Testis (tissue), 3 donors: ENCODE measurements around the gene APPBP2. TPM values are rescaled to one million over a fixed set of nuclear protein-coding genes. Genes with fewer than 3 reads are reported as not detected.

Experiments
- DNase-seq: peaks from one replicate; pipeline ENCODE4 v3.0.0-alpha.2; 2019
- H3K27ac ChIP-seq, 2 donors: fragments of 200-600 bp; sonication (generic); one replicate each; pipeline ENCODE4 v1.5.1; 2019
- H3K27me3 ChIP-seq: fragments of 200-600 bp; sonication (generic); one replicate; pipeline ENCODE4 v1.5.1; 2019
- H3K36me3 ChIP-seq: fragments of 200-600 bp; sonication (generic); one replicate; pipeline ENCODE4 v1.5.1; 2017; ENCODE audit warnings: low read depth; ENCODE audit errors: missing control alignments
- H3K4me1 ChIP-seq: fragments of 200-600 bp; sonication (generic); one replicate; pipeline ENCODE4 v1.5.1; 2019
- H3K4me3 ChIP-seq, 2 donors: fragments of 200-600 bp; sonication (generic); one replicate each; pipeline ENCODE4 v1.5.1; 2017 to 2019
- H3K9me3 ChIP-seq: fragments of 200-600 bp; sonication (generic); one replicate; pipeline ENCODE4 v1.5.1; 2017
- POLR2A ChIP-seq: fragments of 450-650 bp; IDR thresholded peaks from one replicate; pipeline ENCODE4 v1.6.1; 2017; ENCODE audit warnings: antibody characterized with exemption, mild to moderate bottlenecking, moderate library complexity
- WGBS, 2 donors: methylation state at CpG; one replicate each; pipeline ENCODE4 v1.1.5; 2018; 5-methylcytosine and 5-hydroxymethylcytosine counted together
- intact Hi-C: fragments of 100-400 bp; cut with DNase I; formaldehyde crosslinking; loops from one replicate; pipeline ENCODE4 v1.15.1; 2023; ENCODE audit warnings: low total_unique reads
- polyA plus RNA-seq: library from polyadenylated mRNA; stranded (reverse); fragments of 350-450 nt; fragmentation: Illumina TruSeq; extraction: RNeasy Lipid Tissue Mini Kit (QIAGEN cat#74804); gene quantifications from one replicate; pipeline ENCODE4 v1.2.3, GENCODE V29; 2014; ENCODE audit warnings: low read depth, low replicate concordance; ENCODE audit not compliant: insufficient read depth
- total RNA-seq, 2 donors: library from RNA; depleted of rRNA; stranded (reverse); fragments of >200 nt; gene quantifications; one replicate each; pipeline ENCODE4 v1.2.3, GENCODE V29; 2016
- TF ChIP-seq, protein P1 (sequence below), 3 experiments: fragments of 450-650 bp in 2 of 3; fragments of 200-600 bp in 1 of 3; sonication (generic) in 1 of 3; IDR thresholded peaks; one replicate each; pipeline ENCODE4 v1.5.1; 2016 to 2019; ENCODE audit warnings: antibody characterized with exemption in 3 of 3, mild to moderate bottlenecking in 2 of 3, moderate library complexity in 1 of 3

Gene APPBP2
- total and polyA plus RNA-seq, 3 donors from 2014 or later: 58.2 to 98.4 (median 58.9) TPM

DNA sequence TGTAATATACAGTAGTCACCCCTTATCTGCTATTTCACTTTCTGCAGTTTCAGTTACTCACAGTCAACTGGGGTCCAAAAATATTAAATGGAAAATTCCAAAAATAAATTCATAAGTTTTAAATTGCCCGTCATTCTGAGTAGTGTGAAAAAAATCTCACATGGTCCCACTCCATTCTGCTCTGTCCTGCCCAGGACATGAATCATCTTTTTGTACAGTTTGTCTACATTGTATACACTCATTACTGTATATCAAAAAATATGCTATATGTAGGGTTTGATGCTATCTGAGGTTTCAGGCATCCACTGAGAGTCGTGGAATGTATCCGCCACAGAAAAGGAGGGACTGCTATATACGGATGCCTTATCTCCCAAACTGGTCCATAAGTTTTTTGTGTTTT is 16.0 kb upstream of the APPBP2 start:
- intact Hi-C loops: no loop called here
- Histone ChIP-seq H3K27ac (no peak overlapping the region), H3K27me3 (no peaks in the 10 kb centered on the region), H3K4me3 (no peak overlapping the region), H3K4me1 (no peaks in the 10 kb centered on the region), H3K36me3 (no peaks in the 10 kb centered on the region), H3K9me3 (no peaks in the 10 kb centered on the region)
- DNase-seq: no peak
- no peak for TF ChIP-seq POLR2A
- TF ChIP-seq, protein P1, sequence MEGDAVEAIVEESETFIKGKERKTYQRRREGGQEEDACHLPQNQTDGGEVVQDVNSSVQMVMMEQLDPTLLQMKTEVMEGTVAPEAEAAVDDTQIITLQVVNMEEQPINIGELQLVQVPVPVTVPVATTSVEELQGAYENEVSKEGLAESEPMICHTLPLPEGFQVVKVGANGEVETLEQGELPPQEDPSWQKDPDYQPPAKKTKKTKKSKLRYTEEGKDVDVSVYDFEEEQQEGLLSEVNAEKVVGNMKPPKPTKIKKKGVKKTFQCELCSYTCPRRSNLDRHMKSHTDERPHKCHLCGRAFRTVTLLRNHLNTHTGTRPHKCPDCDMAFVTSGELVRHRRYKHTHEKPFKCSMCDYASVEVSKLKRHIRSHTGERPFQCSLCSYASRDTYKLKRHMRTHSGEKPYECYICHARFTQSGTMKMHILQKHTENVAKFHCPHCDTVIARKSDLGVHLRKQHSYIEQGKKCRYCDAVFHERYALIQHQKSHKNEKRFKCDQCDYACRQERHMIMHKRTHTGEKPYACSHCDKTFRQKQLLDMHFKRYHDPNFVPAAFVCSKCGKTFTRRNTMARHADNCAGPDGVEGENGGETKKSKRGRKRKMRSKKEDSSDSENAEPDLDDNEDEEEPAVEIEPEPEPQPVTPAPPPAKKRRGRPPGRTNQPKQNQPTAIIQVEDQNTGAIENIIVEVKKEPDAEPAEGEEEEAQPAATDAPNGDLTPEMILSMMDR (IDR thresholded peaks at IDR 0.05): no peak
- 78 to 83% methylated on average over 4 of the region's 4 CpGs for WGBS, 2 donors

DNA sequence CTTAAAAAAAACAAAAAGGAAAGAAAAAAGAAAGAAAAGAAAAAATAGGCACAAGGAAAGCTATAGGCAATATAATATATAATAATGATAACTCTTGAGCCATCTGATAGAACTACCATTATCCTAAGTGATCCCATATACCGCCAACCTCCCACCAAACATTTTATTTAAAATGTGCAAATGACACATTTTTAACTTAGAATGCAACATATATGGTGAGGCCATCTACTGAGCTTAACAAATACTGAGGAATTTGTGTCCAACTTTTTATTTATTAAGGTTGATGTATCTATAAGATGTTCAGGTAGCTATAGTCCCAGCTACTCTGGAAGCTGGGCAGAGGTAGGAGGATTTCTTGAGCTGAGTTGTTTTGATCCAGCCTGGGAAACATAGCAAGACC is 14.4 kb upstream of the APPBP2 start:
- intact Hi-C loops: no loop called here
- H3K4me1 ChIP-seq: no peaks in the 10 kb centered on the region
- no peaks in the 10 kb centered on the region for H3K27me3 ChIP-seq
- H3K27ac ChIP-seq: no peak overlapping the region
- no peaks in the 10 kb centered on the region for H3K36me3 ChIP-seq
- WGBS, 2 donors: 91 to 94% methylated on average over 1 of the region's 1 CpG
- no peak for TF ChIP-seq POLR2A
- TF ChIP-seq, protein P1 (IDR thresholded peaks at IDR 0.05): no peak
- H3K9me3 ChIP-seq: no peaks in the 10 kb centered on the region
- H3K4me3 ChIP-seq: no peak overlapping the region
- no peak for DNase-seq

DNA sequence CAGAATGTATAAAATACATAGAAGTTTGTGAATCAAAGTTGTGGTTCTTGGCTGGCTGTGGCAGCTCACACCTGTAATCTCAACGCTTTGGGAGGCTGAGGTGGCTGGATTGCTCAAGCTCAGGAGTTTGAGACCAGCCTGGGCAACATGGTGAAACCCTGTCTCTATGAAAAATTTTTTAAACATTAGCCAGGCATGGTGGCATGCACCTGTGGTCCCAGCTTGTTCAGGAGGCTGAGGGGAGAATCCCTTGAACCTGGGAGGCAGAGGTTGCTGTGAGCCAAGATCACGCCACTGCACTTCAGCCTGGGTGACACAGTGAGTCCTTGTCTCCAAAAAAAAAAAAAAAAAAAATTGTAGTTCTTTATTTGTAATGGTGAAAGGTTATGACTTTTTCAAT is 13.8 kb upstream of the APPBP2 start:
- no peaks in the 10 kb centered on the region for H3K9me3 ChIP-seq
- no peaks in the 10 kb centered on the region for H3K36me3 ChIP-seq
- H3K27me3 ChIP-seq: no peaks in the 10 kb centered on the region
- H3K4me1 ChIP-seq: no peaks in the 10 kb centered on the region
- no peak overlapping the region for H3K4me3 ChIP-seq
- intact Hi-C loops: no loop called here
- DNase-seq: no peak
- 94% methylated on average over 2 of the region's 2 CpGs for WGBS, 2 donors
- no peak overlapping the region for H3K27ac ChIP-seq
- no peak for TF ChIP-seq POLR2A
- TF ChIP-seq, protein P1 (IDR thresholded peaks at IDR 0.05): no peak

DNA sequence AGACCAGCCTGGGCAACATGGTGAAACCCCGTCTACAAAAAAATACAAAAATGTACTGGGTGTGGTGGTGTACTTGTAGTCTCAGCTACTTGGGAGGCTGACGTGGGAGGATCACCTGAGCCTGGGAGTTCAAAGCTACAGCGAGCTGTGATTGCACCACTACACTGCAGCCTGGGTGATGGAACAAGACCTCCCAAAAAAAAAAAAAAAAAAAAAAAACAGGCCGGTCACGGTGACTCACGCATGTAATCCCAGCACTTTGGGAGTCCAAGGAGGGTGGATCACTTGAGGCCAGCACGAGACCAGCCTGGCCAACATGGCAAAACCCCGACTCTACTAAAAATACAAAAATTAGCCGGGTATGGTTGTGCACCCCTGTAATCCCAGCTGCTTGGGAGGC is 12.7 kb upstream of the APPBP2 start:
- Histone ChIP-seq H3K9me3 (no peaks in the 10 kb centered on the region), H3K4me3 (no peak overlapping the region), H3K36me3 (no peaks in the 10 kb centered on the region), H3K27ac (no peak overlapping the region), H3K4me1 (no peaks in the 10 kb centered on the region), H3K27me3 (no peaks in the 10 kb centered on the region)
- 91 to 95% methylated on average over 9 of the region's 9 CpGs for whole genome bisulfite sequencing, 2 donors
- no peak for TF ChIP-seq POLR2A
- TF ChIP-seq, protein P1 (IDR thresholded peaks at IDR 0.05): no peak
- no peak for DNase-seq
- intact Hi-C loops: no loop called here

DNA sequence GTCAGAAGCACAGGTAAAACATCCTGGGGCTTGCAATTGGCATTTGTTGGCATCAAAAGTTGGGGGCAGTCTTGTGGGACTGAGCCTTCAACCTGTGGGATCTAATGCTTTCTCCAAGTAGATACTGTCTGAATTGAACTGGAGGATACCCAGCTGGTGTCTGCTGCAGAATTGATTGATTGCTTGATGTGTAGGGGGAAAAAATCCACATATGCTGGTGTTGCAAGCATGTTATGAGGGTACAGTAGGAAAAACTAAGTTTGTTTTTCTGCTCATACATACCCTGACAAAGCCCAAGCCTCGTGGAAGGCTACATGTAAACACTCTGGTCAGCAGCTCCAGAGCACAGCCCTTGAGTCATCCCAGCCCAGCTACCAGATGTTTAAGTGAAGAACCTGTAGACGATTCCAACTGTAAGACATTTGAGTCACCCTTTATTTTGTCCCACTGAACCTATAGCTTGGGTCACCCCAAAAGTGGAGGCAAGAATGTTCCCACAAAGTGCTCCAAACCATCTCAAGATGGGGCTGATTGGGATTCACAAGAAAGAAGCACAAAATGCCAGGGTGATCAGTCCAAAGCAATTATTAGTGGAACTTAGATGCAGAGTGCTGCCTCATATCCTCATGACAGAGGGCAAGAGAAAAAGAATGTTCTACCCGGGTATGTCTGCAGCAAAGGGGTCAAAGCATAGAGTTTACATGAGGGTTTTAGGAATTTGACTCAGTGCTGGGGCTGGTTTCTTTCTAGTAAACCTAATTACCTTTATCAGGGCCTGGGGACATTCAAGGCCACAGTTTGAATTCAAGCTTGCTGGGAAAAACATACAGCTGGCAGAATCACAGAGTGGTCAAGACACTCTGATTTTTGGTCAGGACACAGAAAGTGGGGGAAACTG is 9.6 kb upstream of the APPBP2 start:
- Histone ChIP-seq H3K4me3 (no peak overlapping the region), H3K36me3 (no peaks in the 10 kb centered on the region), H3K27me3 (no peaks in the 10 kb centered on the region), H3K9me3 (no peaks in the 10 kb centered on the region), H3K4me1 (no peaks in the 10 kb centered on the region), H3K27ac (no peak overlapping the region)
- 58 to 73% methylated on average over 3 of the region's 3 CpGs for WGBS, 2 donors
- TF ChIP-seq, protein P1 (IDR thresholded peaks at IDR 0.05): no peak
- TF ChIP-seq POLR2A: no peak
- DNase-seq: no peak
- intact Hi-C loops: no loop called here
